ENCODE results near the gene KCNC4.

The KCNC4 gene

GRCh38 chr1:110200666-110201065, 9.4 kb upstream of the KCNC4 start:
- TF ChIP-seq, protein P1, sequence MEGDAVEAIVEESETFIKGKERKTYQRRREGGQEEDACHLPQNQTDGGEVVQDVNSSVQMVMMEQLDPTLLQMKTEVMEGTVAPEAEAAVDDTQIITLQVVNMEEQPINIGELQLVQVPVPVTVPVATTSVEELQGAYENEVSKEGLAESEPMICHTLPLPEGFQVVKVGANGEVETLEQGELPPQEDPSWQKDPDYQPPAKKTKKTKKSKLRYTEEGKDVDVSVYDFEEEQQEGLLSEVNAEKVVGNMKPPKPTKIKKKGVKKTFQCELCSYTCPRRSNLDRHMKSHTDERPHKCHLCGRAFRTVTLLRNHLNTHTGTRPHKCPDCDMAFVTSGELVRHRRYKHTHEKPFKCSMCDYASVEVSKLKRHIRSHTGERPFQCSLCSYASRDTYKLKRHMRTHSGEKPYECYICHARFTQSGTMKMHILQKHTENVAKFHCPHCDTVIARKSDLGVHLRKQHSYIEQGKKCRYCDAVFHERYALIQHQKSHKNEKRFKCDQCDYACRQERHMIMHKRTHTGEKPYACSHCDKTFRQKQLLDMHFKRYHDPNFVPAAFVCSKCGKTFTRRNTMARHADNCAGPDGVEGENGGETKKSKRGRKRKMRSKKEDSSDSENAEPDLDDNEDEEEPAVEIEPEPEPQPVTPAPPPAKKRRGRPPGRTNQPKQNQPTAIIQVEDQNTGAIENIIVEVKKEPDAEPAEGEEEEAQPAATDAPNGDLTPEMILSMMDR (IDR thresholded peaks at IDR 0.05; ENCODE audit: poor library complexity, severe bottlenecking) = no peak
- no peak for ATAC-seq (ENCODE audit: low read depth)

DNA sequence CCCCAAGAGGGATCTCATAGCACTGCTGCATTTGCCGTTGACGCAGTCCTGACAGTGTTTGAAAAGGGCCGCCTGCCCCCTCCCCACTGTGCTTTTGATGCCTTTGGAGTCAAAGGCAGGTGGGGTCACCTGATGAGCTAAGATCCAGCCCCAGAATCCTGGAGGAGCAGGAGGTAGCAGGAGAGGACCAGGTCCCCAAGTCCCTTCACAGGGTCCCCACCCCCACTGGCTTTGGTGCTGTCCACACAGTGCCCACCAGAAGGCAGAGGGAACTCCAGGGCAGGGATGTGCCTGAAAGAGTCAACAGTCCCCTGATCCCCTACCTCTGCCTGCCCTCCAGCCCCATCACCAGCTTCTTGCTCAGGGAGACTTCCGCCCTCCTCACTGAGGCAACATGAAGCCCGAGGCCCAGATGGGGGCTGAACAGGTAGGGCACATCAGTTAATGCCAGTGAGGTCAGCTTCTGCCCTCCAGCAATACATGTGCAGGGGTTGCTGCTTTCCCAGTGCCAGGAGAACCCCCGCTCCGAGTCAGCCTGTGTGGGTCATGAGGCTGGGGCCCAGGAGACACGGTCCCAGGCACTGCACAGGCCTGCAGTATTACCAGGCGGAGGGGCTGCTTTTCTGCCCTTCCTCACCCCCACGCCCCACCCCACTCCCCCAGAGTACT, 8.8 kb upstream of the KCNC4 start:
- H3K9me3 ChIP-seq (ENCODE audit: severe bottlenecking) = no peaks in the 10 kb centered on the region
- no peaks in the 10 kb centered on the region for H3K27me3 ChIP-seq (ENCODE audit: insufficient read depth, poor library complexity, severe bottlenecking)
- no peaks in the 10 kb centered on the region for H3K36me3 ChIP-seq (ENCODE audit: low read depth)
- no peak for ATAC-seq (ENCODE audit: low read depth)
- no peak overlapping the region for H3K4me3 ChIP-seq (ENCODE audit: severe bottlenecking)
- TF ChIP-seq, protein P1 (IDR thresholded peaks at IDR 0.05; ENCODE audit: poor library complexity, severe bottlenecking) = no peak
- no peaks in the 10 kb centered on the region for H3K4me1 ChIP-seq (ENCODE audit: insufficient read depth, poor library complexity, severe bottlenecking)
- H3K27ac ChIP-seq (ENCODE audit: poor library complexity, severe bottlenecking) = no peak overlapping the region
- DNase-seq (ENCODE audit: low spot score) = no peak

More at GRCh38 chr1:110200666-110201065, 9.4 kb upstream of the KCNC4 start:
- no peak for DNase-seq (ENCODE audit: low spot score)
- H3K36me3 ChIP-seq (ENCODE audit: low read depth) = no peaks in the 10 kb centered on the region
- H3K27ac ChIP-seq (ENCODE audit: poor library complexity, severe bottlenecking) = no peak overlapping the region
- no peaks in the 10 kb centered on the region for H3K27me3 ChIP-seq (ENCODE audit: insufficient read depth, poor library complexity, severe bottlenecking)
- H3K4me1 ChIP-seq (ENCODE audit: insufficient read depth, poor library complexity, severe bottlenecking) = no peaks in the 10 kb centered on the region
- H3K9me3 ChIP-seq (ENCODE audit: severe bottlenecking) = no peaks in the 10 kb centered on the region
- H3K4me3 ChIP-seq (ENCODE audit: severe bottlenecking) = no peak overlapping the region

GRCh38 chr1:110203021-110203661, 7.0 kb upstream of the KCNC4 start:
- DNase-seq (ENCODE audit: low spot score) (no peak), ATAC-seq (ENCODE audit: low read depth) (peak; percentile 54)
- no peak overlapping the region for H3K27ac ChIP-seq (ENCODE audit: poor library complexity, severe bottlenecking)
- H3K4me3 ChIP-seq (ENCODE audit: severe bottlenecking) = no peak overlapping the region
- H3K27me3 ChIP-seq (ENCODE audit: insufficient read depth, poor library complexity, severe bottlenecking) = no peaks in the 10 kb centered on the region
- TF ChIP-seq, protein P1 (IDR thresholded peaks at IDR 0.05; ENCODE audit: poor library complexity, severe bottlenecking) = peak; percentile 87
- no peaks in the 10 kb centered on the region for H3K36me3 ChIP-seq (ENCODE audit: low read depth)
- H3K4me1 ChIP-seq (ENCODE audit: insufficient read depth, poor library complexity, severe bottlenecking) = no peaks in the 10 kb centered on the region
- no peaks in the 10 kb centered on the region for H3K9me3 ChIP-seq (ENCODE audit: severe bottlenecking)

GRCh38 chr1:110205156-110205555, 5.0 kb upstream of the KCNC4 start:
- H3K9me3 ChIP-seq (ENCODE audit: severe bottlenecking) = no peaks in the 10 kb centered on the region

More at GRCh38 chr1:110205156-110205555, 5.0 kb upstream of the KCNC4 start:
- TF ChIP-seq, protein P1 (IDR thresholded peaks at IDR 0.05; ENCODE audit: poor library complexity, severe bottlenecking) = no peak
- Histone ChIP-seq H3K27me3 (ENCODE audit: insufficient read depth, poor library complexity, severe bottlenecking) (no peaks in the 10 kb centered on the region), H3K36me3 (ENCODE audit: low read depth) (no peaks in the 10 kb centered on the region), H3K4me3 (ENCODE audit: severe bottlenecking) (no peak overlapping the region), H3K4me1 (ENCODE audit: insufficient read depth, poor library complexity, severe bottlenecking) (no peaks in the 10 kb centered on the region), H3K27ac (ENCODE audit: poor library complexity, severe bottlenecking) (no peak overlapping the region)
- no peak for ATAC-seq (ENCODE audit: low read depth)
- DNase-seq (ENCODE audit: low spot score) = no peak
